Keratinocyte (primary cell): ENCODE measurements around the gene LSAMP. TPM values are rescaled to one million over a fixed set of nuclear protein-coding genes. Genes with fewer than 3 reads are reported as not detected.

Experiments used
- DNase-seq: peaks from one replicate; pipeline ENCODE4 v3.0.0-alpha.2; 2011; ENCODE audit warnings: low read depth, missing footprints, low spot score
- FAIRE-seq: peaks from 2 replicates; lab custom pipeline; 2011; peaks lifted over from hg19 to GRCh38; lab: Jason Lieb, UNC
- H2AFZ ChIP-seq: 2 replicates; pipeline ENCODE4 v1.6.0; 2012; ENCODE audit warnings: low read length, control low read depth, inconsistent platforms; ENCODE audit not compliant: control insufficient read depth
- H3K27ac ChIP-seq: 2 replicates; pipeline ENCODE4 v1.5.1; 2011; ENCODE audit warnings: low read length; ENCODE audit not compliant: control insufficient read depth, insufficient read depth
- H3K27me3 ChIP-seq: 3 replicates; pipeline ENCODE4 v1.6.0; 2011; ENCODE audit warnings: low read length; ENCODE audit not compliant: control insufficient read depth, insufficient read depth; ENCODE audit errors: extremely low read depth
- H3K36me3 ChIP-seq, 2 experiments: 2 replicates in 1 of 2; 3 replicates in 1 of 2; pipeline ENCODE4 v1.5.1; 2011; ENCODE audit warnings: low read length in 2 of 2, mild to moderate bottlenecking in 1 of 2; ENCODE audit not compliant: control insufficient read depth in 2 of 2, insufficient read depth in 2 of 2; ENCODE audit errors: extremely low read depth in 1 of 2
- H3K4me1 ChIP-seq: 3 replicates; pipeline ENCODE4 v1.5.1; 2011; ENCODE audit warnings: low read length; ENCODE audit not compliant: control insufficient read depth, insufficient read depth; ENCODE audit errors: extremely low read depth
- H3K4me2 ChIP-seq: 3 replicates; pipeline ENCODE4 v1.6.0; 2011; ENCODE audit warnings: low read depth, low read length; ENCODE audit not compliant: control insufficient read depth, insufficient read depth; ENCODE audit errors: extremely low read depth
- H3K4me3 ChIP-seq, 3 experiments: fragments of 200-600 bp in 1 of 3; sonication (generic) in 1 of 3; 2 replicates in 2 of 3; 3 replicates in 1 of 3; pipeline ENCODE4 v1.5.1; 2011 to 2016; ENCODE audit warnings: low read length in 3 of 3, mild to moderate bottlenecking in 3 of 3, control low read depth in 2 of 3, inconsistent platforms in 1 of 3, low read depth in 1 of 3, mixed read lengths in 1 of 3, mixed run types in 1 of 3, moderate library complexity in 1 of 3; ENCODE audit not compliant: control insufficient read depth in 2 of 3, insufficient read depth in 2 of 3; ENCODE audit errors: extremely low read depth in 1 of 3
- H3K79me2 ChIP-seq: 2 replicates; pipeline ENCODE4 v1.6.0; 2012; ENCODE audit warnings: low read length; ENCODE audit not compliant: control insufficient read depth, insufficient read depth
- H3K9ac ChIP-seq: 3 replicates; pipeline ENCODE4 v1.6.0; 2011; ENCODE audit warnings: low read length; ENCODE audit not compliant: control insufficient read depth, insufficient read depth; ENCODE audit errors: extremely low read depth
- H3K9me1 ChIP-seq: 3 replicates; pipeline ENCODE4 v1.6.0; 2011; ENCODE audit warnings: low read length; ENCODE audit not compliant: control insufficient read depth, insufficient read depth; ENCODE audit errors: extremely low read depth
- H3K9me3 ChIP-seq: 2 replicates; pipeline ENCODE4 v1.5.1; 2012; ENCODE audit warnings: low read depth, low read length; ENCODE audit not compliant: control insufficient read depth
- H4K20me1 ChIP-seq: 3 replicates; pipeline ENCODE4 v1.6.0; 2011; ENCODE audit warnings: low read length; ENCODE audit not compliant: control insufficient read depth, insufficient read depth; ENCODE audit errors: extremely low read depth
- CTCF ChIP-seq, 3 experiments: IDR thresholded peaks in 1 of 3; conservative IDR thresholded peaks in 1 of 3; optimal IDR thresholded peaks in 1 of 3; 2 replicates in 2 of 3; 3 replicates in 1 of 3; pipeline versions ENCODE3 to v1.5.1; 2011; ENCODE audit warnings: low read length in 3 of 3, mild to moderate bottlenecking in 3 of 3, moderate library complexity in 2 of 3, control low read depth in 1 of 3, inconsistent platforms in 1 of 3; ENCODE audit not compliant: insufficient read depth in 2 of 3; ENCODE audit errors: extremely low read depth in 1 of 3
- EZH2 ChIP-seq: IDR thresholded peaks from one replicate; pipeline ENCODE4 v1.6.1; 2012; ENCODE audit warnings: inconsistent platforms, mild to moderate bottlenecking, low read length, moderate library complexity
- dilution Hi-C: fragments of 300-500 bp; cut with MboI; formaldehyde crosslinking; loops from one replicate; pipeline ENCODE4 v1.7.0; 2020; ENCODE audit warnings: low sequenced_read_pairs; ENCODE audit not compliant: extremely low pct_ligation_motif_present
- polyA plus RNA-seq, 5 experiments: library from polyadenylated mRNA; depleted of rRNA in 3 of 5; stranded (reverse) in 3 of 5; stranded (forward) in 1 of 5; unstranded in 1 of 5; fragments of >200 nt; gene quantifications; 1 replicate in 1 of 5; 2 replicates in 3 of 5; 3 replicates in 1 of 5; pipeline versions ENCODE4 v1.2.1 to v1.2.3, GENCODE V29; 2011 to 2012; ENCODE audit warnings: missing spikeins in 2 of 5, low read depth in 1 of 5, low replicate concordance in 1 of 5

Gene LSAMP
- polyA plus RNA-seq, 1 donor (not counting 4 experiments of a cell fraction or from before 2014, with no cell fraction given), result 0.12 TPM

DNA sequence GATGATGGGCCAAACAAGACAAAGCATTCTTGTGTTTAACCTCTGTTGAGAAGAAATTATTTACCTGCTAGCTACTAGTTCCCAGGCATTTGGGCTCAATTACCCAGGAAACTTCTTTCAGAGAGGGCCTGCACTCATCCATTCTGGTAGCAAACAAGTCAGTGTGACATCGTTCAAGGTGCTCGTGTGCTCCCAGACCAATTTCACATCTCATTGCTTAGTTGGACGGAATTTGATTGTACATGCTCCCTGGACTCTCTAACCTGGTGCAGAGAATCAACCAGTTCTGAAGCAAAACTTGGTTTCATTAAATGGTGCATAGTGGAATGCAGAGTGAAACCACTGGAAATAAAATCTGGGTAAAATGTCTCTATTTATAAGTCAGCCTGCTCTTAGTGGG, 392.7 kb downstream of the LSAMP start:
- DNase-seq, result no peak
- no peak overlapping the region for H3K4me2 ChIP-seq
- no peaks in the 10 kb centered on the region for H3K9me3 ChIP-seq
- no peak overlapping the region for H3K27ac ChIP-seq
- H3K9ac ChIP-seq, result no peak overlapping the region
- H3K9me1 ChIP-seq, result no peaks in the 10 kb centered on the region
- FAIRE-seq, result no peak
- H3K4me3 ChIP-seq, result no peak overlapping the region
- no peaks in the 10 kb centered on the region for H4K20me1 ChIP-seq
- H3K79me2 ChIP-seq, result no peaks in the 10 kb centered on the region
- no peaks in the 10 kb centered on the region for H3K36me3 ChIP-seq
- H2AFZ ChIP-seq, result no peak overlapping the region
- dilution Hi-C loops, result no loop called here
- H3K27me3 ChIP-seq, result no peaks in the 10 kb centered on the region
- H3K4me1 ChIP-seq, result peaks cover 3% of the 10 kb centered on the region
- TF ChIP-seq EZH2, result no peak
- no peak for TF ChIP-seq CTCF (optimal IDR thresholded peaks at IDR 0.05 in 1 of 3, IDR thresholded peaks at IDR 0.05 in 1 of 3, conservative IDR thresholded peaks at IDR 0.05 in 1 of 3; ENCODE audit: extremely low read depth in 1 of 3, insufficient read depth in 2 of 3, low read length in 3 of 3)

DNA sequence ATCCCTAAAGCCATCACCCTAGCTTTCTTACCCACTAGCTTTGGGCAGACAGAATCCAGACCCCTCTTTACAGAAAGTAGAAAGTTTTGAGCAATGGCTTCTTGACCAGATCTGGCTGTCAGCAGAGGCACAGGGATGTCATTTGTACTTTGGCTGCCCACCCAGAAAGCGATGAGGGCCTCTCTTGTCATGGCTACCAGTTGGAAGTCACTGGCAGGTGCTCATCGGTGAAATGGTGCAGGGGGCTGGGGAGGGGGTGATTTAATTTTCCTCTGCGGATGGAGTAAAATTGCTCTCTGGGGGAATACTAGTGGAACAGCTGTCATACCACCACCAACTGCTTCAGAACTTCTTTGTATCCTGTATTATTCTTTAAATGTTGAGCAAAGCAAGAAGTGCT, 393.7 kb downstream of the LSAMP start:
- Histone ChIP-seq H3K4me3 (no peak overlapping the region), H3K27me3 (no peaks in the 10 kb centered on the region), H3K4me1 (peaks cover 3% of the 10 kb centered on the region), H3K79me2 (no peaks in the 10 kb centered on the region), H3K4me2 (no peak overlapping the region), H3K9ac (no peak overlapping the region), H3K9me1 (no peaks in the 10 kb centered on the region), H3K9me3 (no peaks in the 10 kb centered on the region), H3K27ac (no peak overlapping the region), H3K36me3 (no peaks in the 10 kb centered on the region), H4K20me1 (no peaks in the 10 kb centered on the region), H2AFZ (no peak overlapping the region)
- dilution Hi-C loops, result no loop called here
- TF ChIP-seq CTCF (optimal IDR thresholded peaks at IDR 0.05 in 1 of 3, IDR thresholded peaks at IDR 0.05 in 1 of 3, conservative IDR thresholded peaks at IDR 0.05 in 1 of 3; ENCODE audit: extremely low read depth in 1 of 3, insufficient read depth in 2 of 3, low read length in 3 of 3) (no peak), EZH2 (no peak)
- FAIRE-seq, result no peak
- DNase-seq, result no peak
